K562 (cell line): ENCODE data around the gene MCM7. TPM values are rescaled to one million over a fixed set of nuclear protein-coding genes. Genes with fewer than 3 reads are reported as not detected.

ENCODE experiments used
- E2F8 ChIP-seq: fragments of 450-650 bp; IDR thresholded peaks from 2 replicates; pipeline ENCODE4 v1.7.1; 2018; ENCODE audit warnings: mild to moderate bottlenecking, low read depth; ENCODE audit not compliant: partially characterized antibody
- HLTF ChIP-seq: fragments of 450-650 bp; IDR thresholded peaks from 2 replicates; pipeline ENCODE4 v1.6.1; 2016
- IRF1 ChIP-seq: sonication (generic); formaldehyde crosslinking; IDR thresholded peaks from 2 replicates; pipeline ENCODE4 v1.8.0; 2022; ENCODE audit warnings: missing genetic modification reagents, mild to moderate bottlenecking, borderline replicate concordance
- JUN ChIP-seq, 2 experiments: sonication (generic) in 1 of 2; formaldehyde crosslinking in 1 of 2; IDR thresholded peaks; 2 replicates each; pipeline versions ENCODE4 v1.6.1 to v1.8.0; 2012 to 2022; ENCODE audit warnings: borderline replicate concordance in 2 of 2, mild to moderate bottlenecking in 2 of 2, improper control_type of control experiment in 1 of 2, low read depth in 1 of 2, low read length in 1 of 2, missing genetic modification reagents in 1 of 2
- JUND ChIP-seq, 2 experiments: IDR thresholded peaks; 2 replicates in 1 of 2; 3 replicates in 1 of 2; pipeline ENCODE4 v1.6.1; 2011; ENCODE audit warnings: borderline replicate concordance in 2 of 2, low read depth in 2 of 2, low read length in 2 of 2, improper control_type of control experiment in 1 of 2, missing biosample characterization in 1 of 2, missing genetic modification characterization in 1 of 2, missing genetic modification reagents in 1 of 2
- KAT7 ChIP-seq: sonication (generic); formaldehyde crosslinking; IDR thresholded peaks from 2 replicates; pipeline ENCODE4 v1.8.0; 2022; ENCODE audit warnings: missing genetic modification reagents, mild to moderate bottlenecking, borderline replicate concordance
- MAX ChIP-seq: sonication (generic); formaldehyde crosslinking; IDR thresholded peaks from 2 replicates; pipeline ENCODE4 v1.9.0; 2022; ENCODE audit warnings: mild to moderate bottlenecking, missing genetic modification reagents
- MTA3 ChIP-seq: fragments of 450-650 bp; formaldehyde crosslinking; IDR thresholded peaks from 2 replicates; pipeline ENCODE4 v1.6.1; 2017; ENCODE audit warnings: mild to moderate bottlenecking, borderline replicate concordance
- PYGO2 ChIP-seq: fragments of 450-650 bp; IDR thresholded peaks from 2 replicates; pipeline ENCODE4 v1.6.1; 2016; ENCODE audit warnings: mild to moderate bottlenecking, missing genetic modification characterization, moderate library complexity, missing compliant biosample characterization
- RB1 ChIP-seq: fragments of 450-650 bp; IDR thresholded peaks from 2 replicates; pipeline ENCODE4 v1.6.1; 2017; ENCODE audit warnings: low read depth, mild to moderate bottlenecking
- RREB1 ChIP-seq: fragments of 250-450 bp; sonication (Bioruptor Pico); IDR thresholded peaks from 2 replicates; pipeline ENCODE4 v1.4.0; 2020
- YY1 ChIP-seq, 3 experiments: IDR thresholded peaks; 2 replicates each; pipeline ENCODE4 v1.6.1; 2011; ENCODE audit warnings: low read length in 2 of 3, mild to moderate bottlenecking in 2 of 3, moderate library complexity in 2 of 3, borderline replicate concordance in 1 of 3, control low read depth in 1 of 3, low read depth in 1 of 3; ENCODE audit not compliant: insufficient read depth in 3 of 3, insufficient replicate concordance in 2 of 3, control insufficient read depth in 1 of 3, insufficient read length in 1 of 3; ENCODE audit errors: extremely low read depth in 1 of 3
- ZBTB26 ChIP-seq: fragments of 450-650 bp; formaldehyde crosslinking; IDR thresholded peaks from 2 replicates; pipeline ENCODE4 v1.4.0; 2022; ENCODE audit warnings: missing genetic modification characterization
- polyA plus RNA-seq, 8 experiments: library from polyadenylated mRNA; depleted of rRNA in 4 of 8; stranded (reverse) in 5 of 8; unstranded in 3 of 8; fragments of >200 nt; fragmentation: Nextera tagmentation in 2 of 8; fragmentation: Illumina TruSeq in 1 of 8; extraction: Ambion mirVana in 2 of 8; extraction: Trizol in 1 of 8; gene quantifications; 2 replicates each; pipeline versions ENCODE4 v1.2.1 to v1.2.3, GENCODE V29; 2011 to 2014; ENCODE audit warnings: inconsistent platforms in 1 of 8, missing spikeins in 1 of 8
- total RNA-seq, 7 experiments: library from RNA; depleted of rRNA in 6 of 7; stranded (reverse); fragments of >200 nt in 6 of 7; fragmentation: Illumina TruSeq in 2 of 7; extraction: Trizol in 2 of 7; gene quantifications; 2 replicates each; pipeline versions ENCODE4 v1.2.1 to v1.2.3, GENCODE V29; 2011 to 2021; ENCODE audit warnings: low replicate concordance in 1 of 7

MCM7 gene
- total and polyA plus RNA-seq, 9 of the 15 experiments (the other 6 are each of a cell fraction or from before 2014, with no cell fraction given) = 329 to 856 (median 437) TPM

- TF ChIP-seq MTA3 (peak; percentile 44), YY1 (IDR thresholded peaks at IDR 0.05; ENCODE audit: borderline replicate concordance in 1 of 3, control insufficient read depth in 1 of 3, extremely low read depth in 1 of 3, insufficient read depth in 3 of 3, insufficient read length in 1 of 3, insufficient replicate concordance in 2 of 3, low read depth in 1 of 3, low read length in 2 of 3) (peak; percentile 18 to 61 (median 61)), IRF1 (0 out of 2 replicates have a peak, but pooled peaks have one; percentile 67), E2F8 (peak; percentile 95), MAX (peak; percentile 86), JUN (IDR thresholded peaks at IDR 0.05; ENCODE audit: borderline replicate concordance, low read depth, low read length) (no peak), JUN (CRISPR knock-in tag; IDR thresholded peaks at IDR 0.05; ENCODE audit: borderline replicate concordance) (no peak), ZBTB26 (no peak; the same call in 1 of the 2 replicates), KAT7 (CRISPR knock-in tag) (no peak), PYGO2 (tag) (peak; percentile 36; the same call in 1 of the 2 replicates), RB1 (peak; percentile 94; the same call in 1 of the 2 replicates), JUND (IDR thresholded peaks at IDR 0.05; ENCODE audit: borderline replicate concordance, low read depth, low read length) (peak; percentile 55; the same call in 1 of the 2 replicates), JUND (tag; IDR thresholded peaks at IDR 0.05; ENCODE audit: borderline replicate concordance, low read depth, low read length) (peak; percentile 23; the same call in 1 of the 3 replicates), HLTF (0 out of 2 replicates have a peak, but pooled peaks have one; percentile 19), RREB1 (CRISPR knock-in tag) (peak; percentile 68; the same call in 1 of the 2 replicates)
Observed at GRCh38 chr7:100100420-100101015, 679 bp downstream of the MCM7 start (continued).
